Mesothelial cell of epicardium (in vitro differentiated cells): Measurements from ENCODE around the gene TUBGCP4. TPM values are rescaled to one million over a fixed set of nuclear protein-coding genes. Genes with fewer than 3 reads are reported as not detected.

Source experiments
- DNase-seq, 2 experiments: peaks; one replicate each; pipeline ENCODE4 v3.0.0; 2021; ENCODE audit warnings: low spot score in 2 of 2; ENCODE audit not compliant: unreplicated experiment in 2 of 2
- H3K27ac Mint-ChIP-seq: 2 replicates; pipeline ENCODE4 v1.8.0; 2021; ENCODE audit warnings: mixed read lengths
- H3K27me3 Mint-ChIP-seq: 2 replicates; pipeline ENCODE4 v1.8.0; 2021; ENCODE audit warnings: low read depth, mixed read lengths
- H3K36me3 Mint-ChIP-seq: 2 replicates; pipeline ENCODE4 v1.8.0; 2021; ENCODE audit warnings: mixed read lengths
- H3K4me1 Mint-ChIP-seq: 2 replicates; pipeline ENCODE4 v1.8.0; 2021; ENCODE audit warnings: mixed read lengths
- H3K4me3 Mint-ChIP-seq: 2 replicates; pipeline ENCODE4 v1.8.0; 2021; ENCODE audit warnings: mild to moderate bottlenecking, moderate library complexity, mixed read lengths
- H3K9me3 Mint-ChIP-seq: 2 replicates; pipeline ENCODE4 v1.8.0; 2021; ENCODE audit warnings: mixed read lengths
- CTCF ChIP-seq: fragments of 200-600 bp; sonication (generic); IDR thresholded peaks from one replicate; pipeline ENCODE4 v1.5.0; 2021; ENCODE audit warnings: antibody characterized with exemption; ENCODE audit not compliant: unreplicated experiment
- total RNA-seq: library from RNA; stranded (reverse); gene quantifications from 3 replicates; pipeline ENCODE4 v1.2.1, GENCODE V29; 2021

The TUBGCP4 gene
- total RNA-seq, 1 donor from 2014 or later, result 26.3 TPM

GRCh38 chr15:43433661-43434303, 62.9 kb downstream of the TUBGCP4 start:
- TF ChIP-seq CTCF, result no peak
- no peaks in the 10 kb centered on the region for H3K27me3 Mint-ChIP-seq
- DNase-seq, result no peak
- H3K4me1 Mint-ChIP-seq, result peaks cover 9% of the 10 kb centered on the region
- peak overlapping the region; percentile 15 for H3K27ac Mint-ChIP-seq
- H3K4me3 Mint-ChIP-seq, result no peak overlapping the region
- peaks cover 29% of the 10 kb centered on the region for H3K36me3 Mint-ChIP-seq
- no peaks in the 10 kb centered on the region for H3K9me3 Mint-ChIP-seq

GRCh38 chr15:43434446-43434845, 63.5 kb downstream of the TUBGCP4 start:
- no peaks in the 10 kb centered on the region for H3K27me3 Mint-ChIP-seq

GRCh38 chr15:43436395-43436794, 65.5 kb downstream of the TUBGCP4 start:
- no peak for DNase-seq
- Mint-ChIP-seq H3K4me1 (no peaks in the 10 kb centered on the region), H3K27ac (no peak overlapping the region), H3K27me3 (no peaks in the 10 kb centered on the region), H3K9me3 (no peaks in the 10 kb centered on the region), H3K4me3 (no peak overlapping the region), H3K36me3 (peaks cover 34% of the 10 kb centered on the region)
- TF ChIP-seq CTCF, result no peak

More at GRCh38 chr15:43434446-43434845, 63.5 kb downstream of the TUBGCP4 start:
- H3K36me3 Mint-ChIP-seq, result peaks cover 29% of the 10 kb centered on the region
- H3K9me3 Mint-ChIP-seq, result no peaks in the 10 kb centered on the region
- H3K27ac Mint-ChIP-seq, result no peak overlapping the region
- peaks cover 6% of the 10 kb centered on the region for H3K4me1 Mint-ChIP-seq
- no peak overlapping the region for H3K4me3 Mint-ChIP-seq
- TF ChIP-seq CTCF, result no peak
- DNase-seq, result no peak

- no peak overlapping the region for H3K4me3 Mint-ChIP-seq
- TF ChIP-seq CTCF, result no peak
- no peaks in the 10 kb centered on the region for H3K4me1 Mint-ChIP-seq
- H3K9me3 Mint-ChIP-seq, result no peaks in the 10 kb centered on the region
- no peak for DNase-seq
- no peak overlapping the region for H3K27ac Mint-ChIP-seq
- H3K36me3 Mint-ChIP-seq, result peaks cover 28% of the 10 kb centered on the region
- H3K27me3 Mint-ChIP-seq, result no peaks in the 10 kb centered on the region
Observed at GRCh38 chr15:43439268-43439667, 68.4 kb downstream of the TUBGCP4 start.

- Mint-ChIP-seq H3K27ac (no peak overlapping the region), H3K36me3 (peaks cover 30% of the 10 kb centered on the region), H3K9me3 (no peaks in the 10 kb centered on the region), H3K4me1 (no peaks in the 10 kb centered on the region), H3K27me3 (no peaks in the 10 kb centered on the region), H3K4me3 (no peak overlapping the region)
- no peak for TF ChIP-seq CTCF
- DNase-seq, result no peak
Observed at GRCh38 chr15:43440721-43441281, 69.9 kb downstream of the TUBGCP4 start.
